DMS79 (cell line): ENCODE measurements around the gene CALY.
A peak's percentile ranks its signal among the peaks of the same experiment; 100 is the strongest.

ENCODE experiments used
- DNase-seq: peaks from one replicate; lab custom pipeline; 2025; lab: John Stamatoyannopoulos, UW

Gene CALY

DNA sequence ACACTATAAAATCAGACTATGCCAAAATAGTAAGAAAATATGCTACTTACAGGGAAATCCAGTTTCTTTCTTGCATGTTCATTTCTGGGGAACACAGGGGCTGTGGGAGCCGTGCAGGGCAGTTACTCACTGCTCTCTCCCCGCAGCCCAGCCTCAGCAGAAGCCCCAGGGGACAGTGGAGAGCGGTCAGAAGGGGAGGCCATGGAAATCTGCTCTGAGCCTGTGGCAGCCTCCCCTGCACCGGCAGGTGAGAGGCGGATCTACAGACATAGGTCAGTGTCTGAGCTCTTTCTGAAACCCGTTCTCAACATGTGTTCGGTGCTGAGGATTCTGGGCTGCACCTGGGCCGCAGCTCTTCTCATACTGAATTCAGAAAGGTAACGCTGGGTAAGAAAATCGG, 25.1 kb downstream of the CALY start:
- no peak for DNase-seq

DNA sequence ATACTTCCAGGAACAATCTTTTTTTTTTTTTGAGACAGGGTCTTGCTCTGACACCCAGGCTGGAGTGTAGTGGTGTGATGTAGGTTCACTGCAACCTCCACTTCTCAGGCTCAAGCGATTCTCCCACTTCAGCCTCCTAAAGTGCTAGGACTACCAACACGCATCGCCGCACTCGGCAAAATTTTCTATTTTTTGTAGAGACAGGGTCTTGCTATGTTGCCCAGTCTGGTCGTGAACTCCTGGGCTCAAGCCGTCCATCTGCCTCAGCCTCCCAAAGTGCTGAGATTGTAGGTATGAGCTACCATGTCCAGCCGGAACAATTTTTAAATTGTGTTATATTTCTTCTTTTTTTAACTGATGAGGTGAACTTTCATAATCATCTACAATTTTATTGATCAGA, 25.9 kb downstream of the CALY start:
- no peak for DNase-seq

DNA sequence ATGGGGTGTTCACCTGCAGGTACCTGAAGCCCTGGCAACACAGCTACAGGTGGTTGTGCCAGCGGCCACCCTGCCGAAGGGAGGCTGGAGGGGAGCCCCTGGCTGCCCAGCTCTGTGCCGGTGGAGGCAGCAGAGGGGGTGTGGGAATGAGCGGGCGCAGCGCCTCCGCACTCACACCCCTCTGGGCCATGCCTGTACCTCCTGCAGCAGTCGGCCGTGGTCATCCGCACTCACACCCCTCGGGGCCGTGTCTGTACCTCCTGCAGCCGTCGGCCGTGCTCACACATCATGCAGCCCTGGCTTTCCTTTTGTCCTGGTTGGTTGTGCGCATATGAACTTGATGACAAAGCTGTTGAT, 26.3 kb downstream of the CALY start:
- DNase-seq, result no peak

DNA sequence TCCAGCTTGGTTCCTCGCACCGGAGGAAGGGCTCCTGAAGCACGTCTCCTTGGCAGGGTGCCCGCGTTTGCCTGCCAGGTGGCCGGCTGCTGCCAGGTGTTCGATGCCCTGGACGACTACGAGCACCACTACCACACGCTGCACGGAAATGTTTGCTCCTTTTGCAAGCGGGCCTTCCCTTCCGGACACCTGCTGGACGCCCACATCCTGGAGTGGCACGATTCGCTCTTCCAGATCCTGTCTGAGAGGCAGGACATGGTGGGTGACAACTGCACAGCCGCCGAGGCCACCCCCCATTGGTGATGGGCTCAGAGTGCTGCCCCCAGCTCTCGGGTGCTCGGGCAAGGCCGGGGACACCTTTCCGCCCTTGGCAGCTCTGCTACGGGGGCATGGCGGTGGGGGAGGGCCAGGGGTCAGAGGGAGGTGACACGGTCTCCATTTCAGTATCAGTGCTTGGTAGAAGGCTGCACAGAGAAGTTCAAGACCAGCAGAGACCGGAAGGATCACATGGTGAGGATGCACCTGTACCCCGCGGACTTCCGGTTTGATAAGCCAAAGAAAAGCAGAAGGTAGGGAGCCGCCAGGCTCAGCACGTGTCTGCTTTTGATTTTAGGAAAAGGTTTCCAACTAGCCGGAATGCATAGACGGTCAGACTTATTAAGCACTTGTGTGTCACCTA, 26.8 kb downstream of the CALY start:
- peak; percentile 32 for DNase-seq

DNA sequence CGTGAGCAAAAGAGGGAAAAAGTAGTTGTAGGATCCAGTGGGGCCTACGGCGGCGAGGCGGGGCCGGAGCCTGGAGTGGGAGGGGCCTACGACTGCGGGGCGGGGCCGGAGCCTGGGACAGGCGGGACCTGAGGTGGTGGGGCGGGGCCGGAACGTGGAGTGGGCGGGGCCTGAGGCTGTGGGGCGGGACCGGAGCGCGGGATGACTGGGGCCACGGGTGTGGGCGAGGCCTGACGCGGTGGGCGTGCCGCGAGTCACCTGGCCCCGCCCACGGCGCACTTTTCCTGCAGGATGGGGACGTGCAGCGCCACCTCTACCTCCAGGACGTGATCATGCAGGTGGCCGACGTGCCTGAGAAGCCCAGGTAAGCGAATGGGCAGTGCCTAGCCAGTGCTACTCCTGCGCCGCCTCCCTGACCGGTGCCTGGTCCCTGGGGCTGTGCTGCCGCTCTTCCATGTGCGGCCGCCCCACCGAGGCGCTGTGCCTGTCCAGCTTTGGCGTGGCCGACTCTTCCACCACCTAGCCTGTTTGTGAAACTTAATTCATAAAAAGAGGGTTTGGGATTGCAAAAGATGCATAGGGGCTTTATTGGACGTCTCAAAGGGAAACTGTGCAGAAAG, 27.5 kb downstream of the CALY start:
- peak; percentile 27 for DNase-seq

GRCh38 chr10:133308421-133309099, 28.1 kb downstream of the CALY start, which contains the start of the genes TUBGCP2 and ZNF511:
TSS of gene TUBGCP2 (minus strand) at chr10:133308872. CDS start at chr10:133302941, 5,931 bp downstream.
TSS of gene ZNF511 (plus strand) at chr10:133308914. CDS start at chr10:133308944, 30 bp downstream.
- no peak for DNase-seq

DNA sequence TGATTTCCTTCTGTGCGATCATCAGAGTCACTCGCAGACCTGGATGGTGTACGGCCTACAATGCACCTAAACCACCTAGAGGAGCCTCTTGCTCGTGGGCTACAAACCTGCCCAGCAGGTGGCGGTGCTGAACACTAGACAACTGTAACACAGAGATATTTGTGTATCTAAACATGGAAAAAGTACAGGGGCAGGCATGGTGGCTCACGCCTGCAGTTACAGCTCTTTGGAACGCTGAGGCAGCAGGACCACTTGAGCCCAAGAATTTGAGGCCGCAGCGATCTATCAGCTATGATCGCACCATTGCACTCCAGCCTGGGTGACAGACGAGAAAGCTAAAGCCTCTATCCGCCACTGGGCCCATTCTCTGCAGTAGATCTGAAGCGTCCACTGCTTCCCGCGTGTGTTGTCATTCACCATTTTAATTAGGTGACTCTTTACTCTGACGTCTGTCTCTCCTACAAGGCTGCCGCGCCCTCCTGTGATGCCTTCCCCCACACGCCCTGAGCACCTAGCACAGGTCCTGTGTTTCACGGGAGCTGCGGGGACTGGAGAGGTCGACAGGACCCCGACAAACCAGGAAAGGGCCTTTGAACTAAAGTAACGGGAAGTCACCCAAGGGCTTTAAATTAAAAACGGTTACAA, 28.8 kb downstream of the CALY start:
- DNase-seq, result peak; percentile 6

DNA sequence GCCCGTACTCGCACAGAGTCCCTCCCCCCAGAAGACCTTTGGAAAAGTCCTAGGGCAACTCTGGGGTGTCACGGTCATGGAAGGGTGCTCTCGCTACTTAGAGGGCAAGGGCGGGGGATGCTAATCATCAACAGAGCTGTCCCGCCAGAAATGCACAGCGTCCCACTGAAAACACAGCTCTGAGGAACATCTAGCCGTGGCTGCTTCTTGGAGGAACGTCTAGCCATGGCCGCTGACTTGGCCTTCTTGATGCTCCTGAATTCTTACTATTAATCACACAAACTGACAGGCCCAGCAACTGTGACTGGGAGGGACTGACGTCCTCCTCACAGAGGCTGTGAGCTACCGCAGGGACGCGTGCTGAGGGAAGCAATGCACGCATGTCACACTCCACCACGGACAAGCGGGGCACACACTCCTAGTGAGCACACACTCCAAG, 29.7 kb downstream of the CALY start:
- DNase-seq, result no peak

- no peak for DNase-seq
Observed at GRCh38 chr10:133306097-133306476, 30.6 kb downstream of the CALY start.

DNA sequence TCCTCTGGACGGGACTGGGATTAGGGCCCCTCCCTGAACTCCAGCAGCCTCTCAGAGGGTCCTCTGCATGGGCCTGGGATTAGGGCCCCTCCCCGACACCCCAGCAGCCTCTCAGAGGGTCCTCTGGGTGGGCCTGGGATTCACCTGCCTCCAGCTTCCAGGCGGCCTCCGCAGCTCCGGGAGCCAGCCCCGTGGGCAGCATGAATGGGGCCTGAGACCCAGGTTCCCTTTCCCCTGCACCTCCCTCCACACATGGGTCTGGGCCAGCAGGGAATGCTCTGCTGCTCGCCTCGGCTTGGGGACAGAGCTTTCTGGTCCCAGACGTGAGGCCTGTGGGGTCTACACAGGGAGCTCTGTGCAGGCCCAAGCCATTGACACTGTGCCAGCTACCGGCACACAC, 33.5 kb downstream of the CALY start:
- no peak for DNase-seq

- DNase-seq, result no peak
Observed at GRCh38 chr10:133302230-133302629, 34.5 kb downstream of the CALY start.

- no peak for DNase-seq
Observed at GRCh38 chr10:133299738-133300137, 37.0 kb downstream of the CALY start.

DNA sequence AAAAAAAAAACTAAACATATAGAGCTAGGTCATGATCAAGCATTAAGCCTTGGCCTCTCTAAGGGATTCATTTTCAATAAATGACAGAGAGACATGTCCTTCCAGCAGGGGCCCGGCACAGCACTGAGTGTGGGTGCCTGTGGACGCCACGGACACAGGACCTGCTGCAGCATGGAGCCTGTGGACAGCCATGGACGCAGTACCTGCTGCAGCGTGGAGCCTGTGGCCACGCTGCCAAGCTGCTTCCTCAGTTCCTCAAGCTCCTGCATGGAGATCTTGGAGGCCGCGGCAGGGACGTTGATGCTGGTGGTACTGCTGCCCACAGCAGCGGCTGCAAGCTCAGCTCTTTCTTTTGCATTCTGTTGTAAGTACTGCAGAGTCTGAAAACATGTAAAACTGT, 37.5 kb downstream of the CALY start:
- no peak for DNase-seq

DNA sequence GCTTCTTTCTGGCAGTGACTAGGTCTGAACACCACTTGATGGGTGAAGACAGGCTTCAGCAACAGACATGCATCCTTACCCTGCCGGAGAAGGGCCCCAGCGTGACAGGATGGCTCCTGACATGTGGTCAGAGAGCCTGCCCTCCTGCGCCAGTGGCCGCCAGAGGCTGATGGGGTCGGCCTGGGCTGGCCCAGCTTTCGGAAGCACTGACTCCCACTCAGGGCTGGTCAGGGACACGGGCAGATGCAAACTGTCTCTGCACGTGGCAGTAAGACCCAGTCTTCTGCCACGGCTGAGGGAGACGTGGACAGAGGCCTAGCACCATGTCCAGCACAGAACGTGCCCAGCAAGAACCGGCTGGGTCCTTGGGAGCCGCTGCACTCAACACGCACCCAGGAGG, 38.2 kb downstream of the CALY start:
- no peak for DNase-seq

GRCh38 chr10:133297504-133297903, 39.2 kb downstream of the CALY start:
- no peak for DNase-seq

- no peak for DNase-seq
Observed at GRCh38 chr10:133295426-133296320, 41.0 kb downstream of the CALY start.

DNA sequence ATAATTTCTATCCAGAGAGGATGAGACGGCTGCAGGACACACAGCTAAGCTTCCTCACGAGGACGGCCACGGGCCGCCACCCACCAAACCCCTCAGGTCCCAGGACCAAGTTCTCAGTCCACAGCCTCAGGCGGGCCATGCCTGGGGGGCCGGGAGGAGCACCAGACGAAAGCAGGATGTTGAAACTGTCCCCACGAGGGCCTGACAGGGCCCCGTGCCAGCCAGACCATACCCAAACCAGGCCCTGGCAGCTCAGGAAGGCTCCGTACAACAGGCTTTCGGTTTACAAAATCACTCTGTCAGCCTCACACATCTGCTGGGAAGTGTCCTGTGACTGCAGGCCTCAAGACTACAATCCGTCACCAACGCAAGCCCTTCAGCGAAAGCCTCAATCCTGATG, 42.5 kb downstream of the CALY start:
- DNase-seq, result no peak

- no peak for DNase-seq
Observed at GRCh38 chr10:133293810-133294119, 42.9 kb downstream of the CALY start.

DNA sequence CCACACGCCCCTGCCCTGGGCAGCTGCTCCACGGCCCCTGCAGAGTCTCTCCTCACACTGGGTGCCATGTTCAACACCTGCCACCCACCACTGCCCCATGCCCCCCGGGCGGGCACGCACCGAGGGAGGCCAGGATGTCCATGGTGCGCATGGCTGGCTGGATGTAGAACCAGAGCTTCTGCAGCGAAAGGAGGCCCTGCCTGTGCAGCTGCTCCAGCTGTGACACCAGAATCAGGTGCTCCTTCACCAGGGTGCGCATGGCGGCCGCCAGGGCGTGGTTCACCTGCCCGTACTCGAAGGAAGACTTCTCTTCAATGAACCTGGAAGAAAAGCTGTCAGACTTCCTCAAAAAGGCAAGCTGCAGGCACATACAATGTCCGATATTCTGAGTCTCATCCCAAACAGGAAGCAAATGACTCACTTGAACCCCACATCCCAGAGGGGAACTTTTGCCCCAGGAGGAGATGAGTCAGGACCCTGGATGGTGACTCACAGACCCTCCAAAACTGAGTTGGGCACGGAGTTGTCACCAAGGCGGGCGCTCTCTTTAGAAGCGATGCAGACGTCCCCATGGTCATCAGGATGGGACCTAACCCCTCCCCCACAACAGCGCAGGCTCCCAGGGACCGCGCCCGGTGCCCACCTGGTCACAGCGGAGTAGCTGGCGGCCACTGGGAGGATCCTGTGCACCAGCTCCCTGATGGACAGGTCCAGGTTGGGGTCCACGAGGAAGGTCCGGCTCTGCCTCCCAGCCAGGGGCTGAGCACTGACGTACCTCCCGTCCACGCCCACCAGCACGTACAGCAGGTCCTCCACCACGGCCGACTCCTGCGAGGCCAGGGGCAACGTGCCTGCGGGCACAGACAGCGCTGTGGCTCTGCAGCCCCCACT, 43.5 kb downstream of the CALY start:
- no peak for DNase-seq

DNA sequence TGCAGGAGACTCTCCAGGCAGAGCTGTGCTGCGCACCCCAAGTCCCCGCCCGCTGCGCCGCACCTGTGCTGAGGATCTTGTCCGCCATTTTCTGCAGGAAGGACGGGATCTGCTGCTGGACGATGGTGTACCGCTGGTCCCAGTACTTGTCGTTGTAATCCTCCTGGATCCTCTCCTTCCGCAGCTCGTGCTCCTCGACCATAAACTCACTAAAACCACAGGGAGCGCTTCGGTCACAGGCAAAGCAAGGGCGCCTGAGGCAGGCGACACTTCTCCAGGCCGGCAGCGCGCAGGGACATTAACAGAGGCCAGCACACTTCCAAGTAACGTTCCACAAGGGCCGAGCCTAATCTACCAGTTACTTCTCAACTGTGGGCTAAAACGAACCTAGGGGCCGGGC, 46.9 kb downstream of the CALY start:
- DNase-seq, result no peak
